KOPT-K1 (cell line): ENCODE data around the gene BCL7B.
A peak's percentile ranks its signal among the peaks of the same experiment; 100 is the strongest.

Experiments used
- H3K27ac ChIP-seq: fragments of 200-600 bp; sonication (generic); 2 replicates; pipeline ENCODE4 v1.5.1; 2016; ENCODE audit warnings: antibody characterized with exemption, mild to moderate bottlenecking, low read depth, low read length; ENCODE audit not compliant: poor library complexity, severe bottlenecking
- H3K36me3 ChIP-seq: fragments of 200-600 bp; sonication (generic); 2 replicates; pipeline ENCODE4 v1.5.1; 2017; ENCODE audit warnings: antibody characterized with exemption, mild to moderate bottlenecking, low read length, moderate library complexity; ENCODE audit not compliant: insufficient read depth
- H3K9me3 ChIP-seq: fragments of 200-600 bp; sonication (generic); 2 replicates; pipeline ENCODE4 v1.5.1; 2017; ENCODE audit warnings: antibody characterized with exemption, low read length, mild to moderate bottlenecking; ENCODE audit not compliant: insufficient read depth, poor library complexity, severe bottlenecking

The BCL7B gene

GRCh38 chr7:73557397-73558257 is at the start of gene BCL7B:
TSS of gene BCL7B (minus strand) at chr7:73557690. CDS start at chr7:73557578, 112 bp downstream.
- peak within 1 kb of the TSS; percentile 98 for H3K27ac ChIP-seq
- no peaks in the 10 kb centered on the region for H3K9me3 ChIP-seq
- peaks cover 34% of the 10 kb centered on the region for H3K36me3 ChIP-seq

- Histone ChIP-seq H3K27ac (no peak overlapping the region), H3K9me3 (no peaks in the 10 kb centered on the region), H3K36me3 (no peaks in the 10 kb centered on the region)
Observed at GRCh38 chr7:73605601-73606220, 48.2 kb upstream of the BCL7B start.

GRCh38 chr7:73602721-73603651 is 45.5 kb upstream of the BCL7B start:
- Histone ChIP-seq H3K9me3 (no peaks in the 10 kb centered on the region), H3K36me3 (no peaks in the 10 kb centered on the region), H3K27ac (no peak overlapping the region)

GRCh38 chr7:73599916-73600315 is 42.4 kb upstream of the BCL7B start:
- no peak overlapping the region for H3K27ac ChIP-seq
- no peaks in the 10 kb centered on the region for H3K9me3 ChIP-seq
- H3K36me3 ChIP-seq: no peaks in the 10 kb centered on the region

- H3K27ac ChIP-seq: no peak overlapping the region
- no peaks in the 10 kb centered on the region for H3K36me3 ChIP-seq
- H3K9me3 ChIP-seq: no peaks in the 10 kb centered on the region
Observed at GRCh38 chr7:73599151-73599882, 41.8 kb upstream of the BCL7B start.

- no peaks in the 10 kb centered on the region for H3K36me3 ChIP-seq
Observed at GRCh38 chr7:73597978-73598782, 40.7 kb upstream of the BCL7B start.

GRCh38 chr7:73596191-73597065 is 38.9 kb upstream of the BCL7B start:
- H3K27ac ChIP-seq: no peak overlapping the region
- H3K36me3 ChIP-seq: no peaks in the 10 kb centered on the region
- no peaks in the 10 kb centered on the region for H3K9me3 ChIP-seq

More at GRCh38 chr7:73597978-73598782, 40.7 kb upstream of the BCL7B start:
- Histone ChIP-seq H3K27ac (no peak overlapping the region), H3K9me3 (no peaks in the 10 kb centered on the region)

- H3K36me3 ChIP-seq: no peaks in the 10 kb centered on the region
- no peak overlapping the region for H3K27ac ChIP-seq
- H3K9me3 ChIP-seq: no peaks in the 10 kb centered on the region
Observed at GRCh38 chr7:73595358-73595757, 37.9 kb upstream of the BCL7B start.

GRCh38 chr7:73593207-73594045 is 35.9 kb upstream of the BCL7B start:
- H3K36me3 ChIP-seq: no peaks in the 10 kb centered on the region
- no peaks in the 10 kb centered on the region for H3K9me3 ChIP-seq
- H3K27ac ChIP-seq: no peak overlapping the region

- Histone ChIP-seq H3K9me3 (no peaks in the 10 kb centered on the region), H3K27ac (no peak overlapping the region), H3K36me3 (no peaks in the 10 kb centered on the region)
Observed at GRCh38 chr7:73586911-73587310, 29.4 kb upstream of the BCL7B start.

GRCh38 chr7:73585196-73585595 is 27.7 kb upstream of the BCL7B start:
- Histone ChIP-seq H3K9me3 (no peaks in the 10 kb centered on the region), H3K36me3 (no peaks in the 10 kb centered on the region), H3K27ac (no peak overlapping the region)

GRCh38 chr7:73582664-73583202 is 25.2 kb upstream of the BCL7B start:
- Histone ChIP-seq H3K27ac (no peak overlapping the region), H3K9me3 (no peaks in the 10 kb centered on the region), H3K36me3 (no peaks in the 10 kb centered on the region)
